Stimulated activated CD8-positive, alpha-beta memory T cell treated with anti-CD3 and anti-CD28 coated beads, Interleukin-4, amount 100 ng/mL, for 24 hours (primary cell): ENCODE measurements around the gene AIM2.

ENCODE experiments used
- DNase-seq: peaks from one replicate; pipeline ENCODE4 v3.0.0-alpha.2; 2020; ENCODE audit warnings: low read depth

Gene AIM2

DNA sequence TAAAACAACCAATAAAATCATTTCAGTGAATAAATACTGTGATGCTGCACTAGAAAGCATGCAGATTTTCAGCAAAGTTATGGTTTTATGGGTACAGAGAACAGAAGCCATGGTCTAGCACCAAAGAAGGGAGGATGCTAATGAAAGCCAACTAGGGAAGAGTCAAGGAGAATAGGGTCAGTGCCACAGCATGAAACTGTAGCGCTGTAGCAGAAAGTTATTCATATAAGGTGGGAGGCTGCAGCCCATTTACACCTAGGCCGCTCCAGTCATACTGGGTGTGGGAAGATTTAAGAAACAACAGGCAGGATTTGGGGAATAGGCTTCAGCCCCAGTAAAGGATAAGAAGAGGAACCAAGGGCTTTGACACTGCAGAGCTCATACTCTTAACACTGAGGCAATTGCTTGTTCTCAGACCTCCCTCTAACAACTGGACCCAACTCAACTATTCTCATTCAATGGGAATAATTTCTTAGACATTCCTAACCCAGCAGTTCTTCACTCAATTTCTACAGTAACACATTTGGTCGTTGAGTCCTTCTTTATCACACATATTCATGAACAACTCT lies 62.5 kb downstream of the AIM2 start:
- no peak for DNase-seq

DNA sequence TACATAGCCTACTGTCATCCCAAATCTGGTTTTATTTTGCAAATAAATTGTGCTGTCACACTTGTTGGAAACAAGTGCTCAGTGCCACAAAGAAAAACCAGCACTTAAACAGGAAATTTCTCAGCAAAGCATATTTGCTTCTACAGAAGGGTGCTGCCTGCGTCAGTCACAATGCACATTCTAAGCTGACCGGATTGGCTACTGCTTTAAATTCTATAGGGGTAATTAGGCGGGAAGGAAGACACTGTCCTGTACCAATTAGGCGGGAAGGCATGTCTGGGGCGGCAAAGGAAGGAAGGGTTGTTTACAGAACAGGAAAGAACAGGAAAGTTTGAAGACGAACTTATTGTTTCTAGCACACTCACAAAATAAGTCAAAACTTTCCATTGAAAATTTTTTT lies 64.1 kb downstream of the AIM2 start:
- no peak for DNase-seq
